ENCODE results near the gene MBD6.

Gene MBD6

GRCh38 chr12:57528831-57529555 is 6.4 kb downstream of the MBD6 start:
- no peak overlapping the region for H3K4me3 ChIP-seq (ENCODE audit: low read length)
- TF ChIP-seq, protein P1, sequence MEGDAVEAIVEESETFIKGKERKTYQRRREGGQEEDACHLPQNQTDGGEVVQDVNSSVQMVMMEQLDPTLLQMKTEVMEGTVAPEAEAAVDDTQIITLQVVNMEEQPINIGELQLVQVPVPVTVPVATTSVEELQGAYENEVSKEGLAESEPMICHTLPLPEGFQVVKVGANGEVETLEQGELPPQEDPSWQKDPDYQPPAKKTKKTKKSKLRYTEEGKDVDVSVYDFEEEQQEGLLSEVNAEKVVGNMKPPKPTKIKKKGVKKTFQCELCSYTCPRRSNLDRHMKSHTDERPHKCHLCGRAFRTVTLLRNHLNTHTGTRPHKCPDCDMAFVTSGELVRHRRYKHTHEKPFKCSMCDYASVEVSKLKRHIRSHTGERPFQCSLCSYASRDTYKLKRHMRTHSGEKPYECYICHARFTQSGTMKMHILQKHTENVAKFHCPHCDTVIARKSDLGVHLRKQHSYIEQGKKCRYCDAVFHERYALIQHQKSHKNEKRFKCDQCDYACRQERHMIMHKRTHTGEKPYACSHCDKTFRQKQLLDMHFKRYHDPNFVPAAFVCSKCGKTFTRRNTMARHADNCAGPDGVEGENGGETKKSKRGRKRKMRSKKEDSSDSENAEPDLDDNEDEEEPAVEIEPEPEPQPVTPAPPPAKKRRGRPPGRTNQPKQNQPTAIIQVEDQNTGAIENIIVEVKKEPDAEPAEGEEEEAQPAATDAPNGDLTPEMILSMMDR (conservative IDR thresholded peaks at IDR 0.05; ENCODE audit: low read length), result no peak
- DNase-seq (ENCODE audit: low read depth), result no peak

GRCh38 chr12:57529831-57530230 is 7.2 kb downstream of the MBD6 start:
- TF ChIP-seq, protein P1 (conservative IDR thresholded peaks at IDR 0.05; ENCODE audit: low read length), result no peak

DNA sequence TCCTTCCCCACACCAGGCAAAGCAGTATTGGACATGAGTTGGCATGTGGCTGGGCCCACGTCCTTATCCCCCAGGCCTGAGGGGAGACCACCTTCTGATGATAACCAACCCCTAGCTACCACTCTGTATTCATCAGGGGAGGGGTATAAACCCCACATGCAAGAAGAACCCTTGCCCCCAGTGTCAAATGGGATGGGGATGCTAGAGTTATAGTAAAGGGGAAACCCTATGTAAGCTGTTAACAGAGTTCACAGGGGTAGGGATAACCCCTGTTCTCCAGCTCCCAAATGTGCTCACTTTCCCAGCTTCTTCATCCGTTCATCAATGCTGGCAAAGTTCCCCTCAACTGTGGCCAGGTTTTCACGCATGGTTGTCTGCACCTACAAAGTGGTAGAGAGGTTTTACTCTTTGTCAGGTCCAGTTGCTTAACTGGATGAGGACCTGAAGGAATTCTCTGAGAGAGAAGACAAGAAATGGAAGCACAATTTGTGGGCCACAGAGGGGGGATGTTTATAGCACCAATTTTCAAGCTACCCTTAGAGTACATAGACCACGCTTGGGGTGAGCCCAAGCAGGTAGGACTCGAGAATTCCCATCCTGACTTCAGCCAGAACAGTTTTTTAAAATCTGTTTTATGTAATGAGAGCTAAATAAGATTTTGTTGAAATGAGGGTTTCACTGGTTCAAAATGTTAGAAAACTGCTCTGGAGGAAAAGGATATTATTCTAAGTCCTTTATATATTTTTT is 7.9 kb downstream of the MBD6 start:
- H3K4me3 ChIP-seq (ENCODE audit: low read length), result no peak overlapping the region
- no peak for DNase-seq (ENCODE audit: low read depth)
- TF ChIP-seq, protein P1 (conservative IDR thresholded peaks at IDR 0.05; ENCODE audit: low read length), result no peak

More at GRCh38 chr12:57529831-57530230, 7.2 kb downstream of the MBD6 start:
- DNase-seq (ENCODE audit: low read depth), result no peak
- H3K4me3 ChIP-seq (ENCODE audit: low read length), result no peak overlapping the region

DNA sequence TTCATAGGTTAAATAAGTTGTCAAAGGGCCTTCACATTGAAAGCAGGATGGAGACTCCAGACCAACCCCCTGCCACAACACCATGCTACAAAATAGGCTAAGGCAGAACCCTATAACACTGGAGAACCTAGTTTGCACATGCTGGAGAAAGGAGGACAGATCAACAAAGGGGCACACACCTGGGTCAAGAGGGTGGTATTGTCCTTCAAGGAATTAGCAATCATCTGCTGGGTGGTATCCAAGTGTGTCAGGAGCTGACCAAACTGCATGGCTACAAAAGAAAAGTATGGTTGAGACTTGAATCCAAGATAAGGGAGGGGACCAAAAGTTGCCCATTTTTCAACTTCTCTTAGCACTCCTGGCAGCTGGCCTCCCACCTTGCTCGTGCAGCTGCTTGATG is 9.2 kb downstream of the MBD6 start:
- TF ChIP-seq, protein P1 (conservative IDR thresholded peaks at IDR 0.05; ENCODE audit: low read length), result no peak
- H3K4me3 ChIP-seq (ENCODE audit: low read length), result no peak overlapping the region
- no peak for DNase-seq (ENCODE audit: low read depth)

GRCh38 chr12:57533108-57533507 is 10.5 kb downstream of the MBD6 start:
- DNase-seq (ENCODE audit: low read depth), result no peak
- H3K4me3 ChIP-seq (ENCODE audit: low read length), result no peak overlapping the region
- TF ChIP-seq, protein P1 (conservative IDR thresholded peaks at IDR 0.05; ENCODE audit: low read length), result no peak

DNA sequence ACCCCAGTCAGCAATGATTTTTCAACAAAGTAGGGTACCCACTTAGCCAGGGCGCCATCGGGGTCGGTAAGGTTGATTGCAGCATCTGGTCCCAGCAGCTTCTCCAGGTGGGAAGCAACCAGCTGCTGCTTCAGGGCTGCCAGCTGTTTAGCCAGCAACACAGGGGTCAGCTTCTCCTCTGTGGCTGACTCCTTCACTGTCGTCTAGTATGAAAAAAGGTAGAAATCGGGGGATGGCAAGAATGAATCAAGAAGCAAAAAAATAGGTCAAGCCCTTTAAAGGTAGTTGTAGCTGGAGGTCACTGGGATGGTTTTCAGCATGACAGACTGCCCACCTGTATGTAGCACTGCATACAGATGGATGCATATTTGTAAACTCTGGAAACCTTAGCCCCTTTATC is 11.6 kb downstream of the MBD6 start:
- DNase-seq (ENCODE audit: low read depth), result no peak

More for the DNA sequence above, 11.6 kb downstream of the MBD6 start:
- TF ChIP-seq, protein P1 (conservative IDR thresholded peaks at IDR 0.05; ENCODE audit: low read length), result no peak
- no peak overlapping the region for H3K4me3 ChIP-seq (ENCODE audit: low read length)
